Skeletal muscle tissue (tissue), 4 donors: ENCODE measurements around the gene PKP1. TPM values are rescaled to one million over a fixed set of nuclear protein-coding genes. Genes with fewer than 3 reads are reported as not detected.

ENCODE experiments used
- H3K27ac ChIP-seq: one replicate; pipeline ENCODE4 v1.7.0; 2013; ENCODE audit warnings: mild to moderate bottlenecking, low read depth, low read length, inconsistent platforms
- H3K27me3 ChIP-seq, 3 donors: one replicate each; pipeline ENCODE4 v1.7.0; 2013; ENCODE audit warnings: low read length in 3 of 3; ENCODE audit not compliant: control insufficient read depth in 3 of 3, insufficient read depth in 3 of 3
- H3K36me3 ChIP-seq, 3 donors: one replicate each; pipeline ENCODE4 v1.7.0; 2013; ENCODE audit warnings: low read length in 3 of 3; ENCODE audit not compliant: control insufficient read depth in 3 of 3, insufficient read depth in 3 of 3
- H3K4me1 ChIP-seq, 3 donors: one replicate each; pipeline ENCODE4 v1.7.0; 2013; ENCODE audit warnings: low read length in 3 of 3, mild to moderate bottlenecking in 3 of 3; ENCODE audit not compliant: control insufficient read depth in 3 of 3, insufficient read depth in 3 of 3
- H3K4me3 ChIP-seq, 3 donors: one replicate each; pipeline ENCODE4 v1.7.0; 2013; ENCODE audit warnings: low read length in 3 of 3
- H3K9ac ChIP-seq, 3 donors: one replicate each; pipeline ENCODE4 v1.7.0; 2013; ENCODE audit warnings: low read length in 3 of 3, mild to moderate bottlenecking in 3 of 3, moderate library complexity in 2 of 3, low read depth in 1 of 3
- H3K9me3 ChIP-seq, 3 donors: one replicate each; pipeline ENCODE4 v1.7.0; 2013; ENCODE audit warnings: low read length in 3 of 3; ENCODE audit not compliant: control insufficient read depth in 3 of 3
- total RNA-seq: library from RNA; depleted of rRNA; stranded (reverse); fragments of >200 nt; gene quantifications from one replicate; pipeline ENCODE4 v1.2.3, GENCODE V29; 2014
- donor health status: Osteomylitis.

The PKP1 gene
- total RNA-seq, 1 donor from 2014 or later: 3.7 TPM

DNA sequence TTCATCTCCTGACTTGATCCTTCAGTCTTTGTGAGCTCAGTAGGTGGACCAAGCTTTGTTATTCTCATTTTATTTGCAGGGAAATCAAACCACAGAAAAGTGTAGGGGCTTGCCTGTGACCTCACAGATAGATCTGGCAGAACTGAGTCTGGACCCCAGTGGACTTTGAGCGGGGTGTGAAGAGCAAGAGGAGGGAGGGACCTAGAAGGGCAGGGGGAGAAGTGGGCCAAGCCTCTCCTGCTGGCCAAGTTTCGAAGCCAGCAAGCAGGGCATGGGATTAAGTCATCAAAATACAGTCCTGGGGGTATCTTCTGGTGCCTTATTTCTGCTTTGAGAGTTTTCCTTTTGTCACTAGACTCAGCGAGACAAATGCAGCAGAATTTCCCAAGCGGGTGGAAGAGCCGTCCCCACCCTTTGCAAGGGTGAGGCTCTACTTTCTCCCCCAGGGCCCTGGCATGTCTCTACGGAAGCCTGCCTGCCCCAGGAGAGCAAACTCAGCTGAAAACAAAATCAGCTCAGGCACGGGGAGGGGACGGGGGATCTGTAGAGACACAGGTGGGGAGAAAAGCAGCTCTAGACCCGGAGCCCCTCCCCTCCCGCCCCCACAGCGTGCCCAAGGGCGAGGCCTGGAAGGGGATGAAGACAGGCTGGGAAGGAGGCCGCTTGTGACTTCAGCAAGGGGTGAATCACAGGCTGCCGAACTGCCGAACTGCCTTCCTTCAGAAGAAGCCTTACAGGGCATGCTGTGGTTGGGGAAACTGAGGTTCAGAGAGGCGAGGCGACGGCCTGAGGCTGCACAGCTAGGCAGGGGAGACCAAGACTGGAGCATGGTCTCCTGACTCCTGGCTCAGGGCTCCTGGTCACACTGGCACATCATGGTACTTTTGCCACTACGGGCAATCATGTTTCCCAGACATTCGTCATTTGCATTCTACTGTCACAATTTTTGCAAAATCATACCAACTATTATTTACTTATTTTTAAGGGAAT is 19.2 kb downstream of the PKP1 start:
- peaks cover 0 to 2% (median 0%) of the 10 kb centered on the region in 3 donors for H3K4me1 ChIP-seq
- H3K36me3 ChIP-seq: no peaks in the 10 kb centered on the region
- peaks cover under 1 to 6% (median 3%) of the 10 kb centered on the region in 3 donors for H3K27me3 ChIP-seq
- H3K9ac ChIP-seq: no peak overlapping the region
- H3K4me3 ChIP-seq: no peak overlapping the region
- H3K9me3 ChIP-seq: no peaks in the 10 kb centered on the region
- no peak overlapping the region for H3K27ac ChIP-seq

DNA sequence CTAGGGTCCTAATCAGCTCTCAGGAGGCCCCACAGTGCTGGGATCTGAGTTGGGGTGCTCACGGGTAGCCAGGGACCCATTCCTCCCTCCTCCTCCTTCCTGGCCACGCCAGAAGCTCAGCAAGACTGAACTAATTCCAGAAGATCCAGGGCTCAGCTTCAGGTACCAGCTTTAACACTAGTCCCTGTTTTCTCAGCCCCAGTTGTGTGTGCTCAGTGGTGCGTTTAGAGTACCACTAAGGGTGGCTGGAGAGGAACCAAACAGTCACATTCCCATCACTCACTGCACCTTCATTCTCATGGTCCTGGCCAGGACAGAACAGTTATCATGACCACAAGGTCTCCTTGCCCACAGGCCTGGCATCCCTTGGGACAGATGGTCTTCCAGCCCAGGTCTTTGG is 20.8 kb downstream of the PKP1 start:
- H3K36me3 ChIP-seq: no peaks in the 10 kb centered on the region
- H3K27ac ChIP-seq: no peak overlapping the region
- H3K4me1 ChIP-seq: peaks cover 0 to 11% (median 1%) of the 10 kb centered on the region in 3 donors
- H3K9ac ChIP-seq: no peak overlapping the region
- peaks cover 0 to 6% (median 0%) of the 10 kb centered on the region in 3 donors for H3K27me3 ChIP-seq
- no peaks in the 10 kb centered on the region for H3K9me3 ChIP-seq
- H3K4me3 ChIP-seq: no peak overlapping the region

DNA sequence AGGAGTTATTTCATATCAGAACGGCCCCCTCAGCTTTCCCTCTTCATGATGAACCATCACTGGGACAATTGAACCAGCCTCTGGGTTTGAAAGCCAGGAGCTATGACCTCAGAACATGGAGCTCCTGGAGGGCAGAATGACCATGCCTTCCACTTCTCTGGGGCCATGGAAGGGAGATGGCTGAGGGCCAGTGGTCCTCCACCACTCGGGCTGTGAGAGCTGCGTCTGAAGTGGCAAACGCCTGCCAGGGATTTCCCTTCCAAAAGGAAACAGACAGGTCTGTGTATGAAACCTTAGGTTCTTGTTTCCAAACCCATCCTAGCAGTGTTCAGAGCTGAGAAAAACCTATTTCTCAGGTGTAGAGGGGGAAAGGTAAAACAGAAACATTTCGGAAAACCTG is 22.5 kb downstream of the PKP1 start:
- Histone ChIP-seq H3K27me3 (peaks cover 5 to 7% (median 6%) of the 10 kb centered on the region in 3 donors), H3K27ac (no peak overlapping the region), H3K9ac (no peak overlapping the region), H3K36me3 (no peaks in the 10 kb centered on the region), H3K4me1 (peaks cover 16 to 27% (median 17%) of the 10 kb centered on the region in 3 donors), H3K9me3 (no peaks in the 10 kb centered on the region), H3K4me3 (no peak overlapping the region)

DNA sequence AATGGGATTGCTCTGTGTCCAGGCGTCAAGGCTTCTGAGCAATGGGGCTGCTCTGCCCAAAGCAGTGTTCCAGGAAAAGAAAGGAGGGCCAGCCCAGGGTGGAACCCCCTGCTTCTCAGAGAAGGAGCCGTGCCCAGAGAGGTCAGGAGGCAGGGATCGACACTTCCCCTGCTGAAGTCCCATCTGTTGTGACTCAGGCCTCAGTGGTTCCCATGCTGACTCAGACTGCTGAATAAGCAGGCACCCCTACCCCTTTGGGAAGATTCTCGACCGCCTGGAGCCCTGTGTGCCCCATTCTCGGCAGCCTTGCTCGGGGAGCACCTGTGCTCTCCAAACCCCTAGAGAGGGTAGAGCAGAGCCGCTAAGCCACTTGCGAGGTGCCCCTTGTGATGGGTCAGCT is 23.9 kb downstream of the PKP1 start:
- peaks cover 16 to 35% (median 17%) of the 10 kb centered on the region in 3 donors for H3K4me1 ChIP-seq
- H3K9ac ChIP-seq: no peak overlapping the region
- H3K27ac ChIP-seq: no peak overlapping the region

DNA sequence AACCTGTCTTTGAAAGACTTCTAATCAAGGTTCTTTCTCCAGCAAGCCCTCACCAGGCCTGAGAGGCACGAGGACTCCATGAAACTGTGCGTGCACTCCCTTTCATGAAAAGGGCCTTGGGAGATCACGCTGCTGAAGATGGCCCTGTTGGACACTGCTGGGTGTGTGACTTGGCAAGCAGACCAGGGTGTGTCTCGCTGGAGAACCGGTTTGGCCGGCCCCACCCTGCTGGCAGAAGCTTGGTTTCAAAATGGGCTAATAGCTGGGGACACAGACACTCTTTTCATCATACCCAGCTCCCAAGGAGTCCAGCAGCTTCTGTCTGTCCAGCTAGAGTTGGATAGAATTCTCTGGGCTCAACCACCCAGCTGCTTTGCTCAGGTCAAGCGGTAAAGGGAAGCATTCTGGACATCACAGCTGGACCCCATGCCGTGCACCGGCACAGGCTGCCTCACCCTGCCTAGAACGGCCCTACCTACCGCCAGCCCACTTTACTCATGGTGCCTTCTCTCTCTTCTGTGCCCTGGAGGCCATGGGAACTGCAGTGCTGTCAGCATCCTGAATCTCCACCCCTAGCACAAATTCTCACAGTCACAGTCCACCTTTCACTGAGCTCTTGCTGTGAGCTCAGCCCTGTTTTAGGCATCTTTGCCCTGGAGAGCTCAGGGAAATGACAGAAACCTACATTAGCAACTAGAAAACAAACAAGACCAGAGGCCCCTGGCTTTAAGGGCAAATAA is 24.6 kb downstream of the PKP1 start:
- no peaks in the 10 kb centered on the region for H3K36me3 ChIP-seq
- no peak overlapping the region for H3K4me3 ChIP-seq
- peaks cover 5 to 18% (median 6%) of the 10 kb centered on the region in 3 donors for H3K27me3 ChIP-seq
- no peak overlapping the region for H3K9ac ChIP-seq
- peaks cover 16 to 35% (median 17%) of the 10 kb centered on the region in 3 donors for H3K4me1 ChIP-seq
- no peaks in the 10 kb centered on the region for H3K9me3 ChIP-seq
- no peak overlapping the region for H3K27ac ChIP-seq

More for the DNA sequence above, 23.9 kb downstream of the PKP1 start:
- Histone ChIP-seq H3K4me3 (no peak overlapping the region), H3K27me3 (peaks cover 5 to 14% (median 6%) of the 10 kb centered on the region in 3 donors), H3K36me3 (no peaks in the 10 kb centered on the region), H3K9me3 (no peaks in the 10 kb centered on the region)

DNA sequence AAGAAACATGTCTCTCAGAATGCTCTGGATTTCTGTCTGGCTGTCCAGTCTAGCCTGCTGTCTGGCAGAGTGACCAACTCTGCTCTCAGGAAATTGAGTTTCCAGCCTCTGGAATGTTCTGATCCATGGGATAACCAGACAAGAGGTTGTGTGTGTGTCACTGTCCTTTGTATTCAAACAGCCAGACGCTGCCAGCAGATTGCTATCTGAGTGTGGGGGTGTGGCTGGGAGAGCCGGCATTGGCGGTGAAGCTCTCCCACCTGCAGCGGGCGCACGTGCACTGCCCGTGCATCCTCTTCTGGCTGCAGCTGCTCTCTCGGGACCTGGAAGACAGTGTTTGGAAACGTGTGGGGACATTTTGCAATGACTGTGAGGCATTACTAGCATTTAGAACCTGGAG is 26.1 kb downstream of the PKP1 start:
- H3K4me1 ChIP-seq: peaks cover 16 to 35% (median 17%) of the 10 kb centered on the region in 3 donors
- H3K27ac ChIP-seq: no peak overlapping the region
- H3K4me3 ChIP-seq: peak overlapping the region in 1 of 3 donors; percentile 52
- H3K27me3 ChIP-seq: peaks cover 6 to 21% (median 9%) of the 10 kb centered on the region in 3 donors
- no peak overlapping the region for H3K9ac ChIP-seq
- H3K36me3 ChIP-seq: no peaks in the 10 kb centered on the region
- no peaks in the 10 kb centered on the region for H3K9me3 ChIP-seq

DNA sequence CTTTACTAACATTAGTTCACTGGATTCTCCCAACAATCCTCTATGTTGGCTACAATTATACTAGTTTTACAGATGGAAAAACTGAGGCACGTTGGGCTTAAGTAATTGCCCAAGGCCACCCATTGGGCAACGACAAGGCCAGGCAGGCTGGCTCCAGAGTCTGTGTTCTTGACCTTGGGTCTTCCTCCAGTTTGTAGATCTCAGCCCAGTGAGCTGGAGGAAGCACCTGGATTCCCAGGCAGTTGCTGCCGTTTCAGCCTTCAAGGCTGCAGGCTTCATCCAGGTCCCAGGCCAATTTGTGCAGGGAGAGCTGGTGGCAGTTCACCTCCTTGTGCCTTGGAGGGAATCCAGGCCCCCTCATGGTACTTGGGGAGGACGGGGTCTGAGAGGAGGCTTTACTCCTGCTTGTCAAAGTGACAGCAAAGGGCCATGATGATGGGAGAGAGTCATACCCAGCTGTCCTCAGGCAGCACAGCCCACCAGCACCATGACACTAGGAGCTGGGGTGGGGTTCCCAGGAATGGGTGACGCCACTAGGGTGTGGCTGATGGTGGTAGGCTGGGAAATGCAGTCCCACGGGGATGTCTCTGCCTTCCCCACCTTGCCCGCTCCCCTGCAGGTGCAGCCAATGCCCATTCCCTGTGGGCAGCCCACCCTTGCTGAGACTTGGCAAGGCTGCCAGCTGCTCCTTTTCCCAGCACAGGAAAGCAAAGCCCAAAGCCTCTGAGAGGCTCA is 27.1 kb downstream of the PKP1 start:
- H3K27me3 ChIP-seq: peaks cover 6 to 19% (median 9%) of the 10 kb centered on the region in 3 donors
- H3K9ac ChIP-seq: peak overlapping the region in 1 of 3 donors; percentile 25
- H3K4me1 ChIP-seq: peaks cover 16 to 35% (median 17%) of the 10 kb centered on the region in 3 donors
- H3K9me3 ChIP-seq: no peaks in the 10 kb centered on the region
- no peak overlapping the region for H3K27ac ChIP-seq
- no peaks in the 10 kb centered on the region for H3K36me3 ChIP-seq
- H3K4me3 ChIP-seq: peak overlapping the region in 1 of 3 donors; percentile 13

DNA sequence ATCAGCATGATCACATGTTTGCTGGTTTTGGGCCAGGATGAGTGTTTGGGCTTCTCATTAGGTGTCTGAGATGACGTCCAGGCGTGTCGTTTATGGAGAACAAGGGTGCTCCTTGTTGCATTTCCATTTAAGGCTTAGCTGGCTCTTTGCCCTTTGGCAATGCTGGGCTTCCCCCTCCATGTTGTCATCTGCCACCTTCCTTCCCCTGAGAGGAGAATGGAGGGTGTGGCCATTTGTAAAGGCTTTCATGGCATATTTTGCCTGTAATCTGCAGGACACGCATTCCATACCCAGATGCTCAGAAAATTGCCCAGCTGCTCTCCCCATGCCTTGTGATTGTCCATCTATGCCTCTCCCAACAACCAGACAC is 27.7 kb downstream of the PKP1 start:
- Histone ChIP-seq H3K27me3 (peaks cover 6 to 19% (median 9%) of the 10 kb centered on the region in 3 donors), H3K36me3 (no peaks in the 10 kb centered on the region), H3K4me3 (no peak overlapping the region), H3K9me3 (no peaks in the 10 kb centered on the region), H3K4me1 (peaks cover 16 to 35% (median 17%) of the 10 kb centered on the region in 3 donors), H3K27ac (no peak overlapping the region), H3K9ac (no peak overlapping the region)

DNA sequence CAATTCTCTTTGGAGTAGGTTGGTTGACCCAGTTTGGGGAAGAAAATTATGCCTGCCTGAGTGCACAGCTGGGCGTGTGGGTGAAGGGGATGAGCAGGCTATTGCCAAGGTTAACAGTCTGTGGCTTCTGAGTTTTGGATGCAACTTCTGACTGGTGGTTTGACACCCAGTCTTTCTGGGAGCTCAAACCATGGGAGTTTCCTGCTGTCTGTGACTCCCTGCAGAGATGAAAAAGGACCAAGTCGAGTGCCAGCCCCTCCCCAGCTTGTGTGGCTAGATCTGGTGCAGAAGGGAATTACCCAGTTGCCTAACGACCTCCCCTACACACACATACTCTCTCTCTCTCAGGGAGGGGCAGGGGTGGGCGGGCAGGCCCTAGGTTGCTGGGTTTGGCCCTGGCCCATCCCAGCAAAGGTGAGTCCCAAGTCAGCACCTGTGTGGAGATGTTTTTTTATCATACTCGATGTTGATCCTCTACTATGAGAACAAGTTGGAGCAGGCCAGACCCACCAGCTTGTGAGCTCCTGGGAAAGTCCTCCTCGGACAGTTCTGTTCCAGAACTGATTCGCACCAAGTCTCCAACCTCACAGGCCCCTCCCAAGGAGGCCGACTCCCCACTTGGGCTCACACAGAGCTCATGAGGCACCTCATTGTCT is 28.2 kb downstream of the PKP1 start:
- no peaks in the 10 kb centered on the region for H3K36me3 ChIP-seq
- no peak overlapping the region for H3K27ac ChIP-seq
- no peak overlapping the region for H3K4me3 ChIP-seq
- no peaks in the 10 kb centered on the region for H3K9me3 ChIP-seq
- no peak overlapping the region for H3K9ac ChIP-seq
- H3K4me1 ChIP-seq: peaks cover 16 to 35% (median 17%) of the 10 kb centered on the region in 3 donors
- H3K27me3 ChIP-seq: peaks cover 6 to 19% (median 10%) of the 10 kb centered on the region in 3 donors
